GM21423 (cell line): Measurements from ENCODE around the gene TYW1B.
"Not testable (repeated sequence)": the region's sequence is repeated elsewhere in the genome, so short reads cannot be mapped to it uniquely, and the experiment has no call there.

Experiments used
- ATAC-seq: cut with Tn5 transposase; IDR thresholded peaks from one replicate; pipeline ENCODE4 v1.9.1; 2021; ENCODE audit warnings: mild to moderate bottlenecking, moderate library complexity; ENCODE audit not compliant: unreplicated experiment

Gene TYW1B

DNA sequence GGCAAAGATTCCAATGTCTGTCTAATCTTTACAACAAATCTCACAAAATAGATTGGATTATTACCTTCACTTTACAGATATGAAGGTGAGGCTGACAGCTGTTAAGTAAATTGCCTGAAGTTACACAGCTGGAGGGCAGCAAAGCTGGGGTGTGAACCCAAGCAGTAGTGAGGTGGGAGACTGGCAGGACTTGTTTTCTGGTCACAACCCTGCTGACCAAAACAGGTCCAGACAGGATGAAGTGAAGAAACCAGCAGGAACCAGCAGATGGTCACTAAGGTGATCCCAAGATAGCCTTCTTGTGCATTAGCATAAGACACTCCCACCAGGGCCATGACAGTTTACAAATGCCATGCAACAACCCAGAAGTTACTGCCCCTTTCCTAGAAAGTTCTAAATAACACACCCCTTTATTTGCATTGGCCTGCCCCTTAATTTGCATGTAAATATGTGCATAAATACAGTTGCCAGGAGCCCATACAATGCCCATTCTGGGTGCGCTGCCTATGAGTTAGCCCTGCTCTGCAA, 195.2 kb downstream of the TYW1B start:
- not testable (repeated sequence) for ATAC-seq

DNA sequence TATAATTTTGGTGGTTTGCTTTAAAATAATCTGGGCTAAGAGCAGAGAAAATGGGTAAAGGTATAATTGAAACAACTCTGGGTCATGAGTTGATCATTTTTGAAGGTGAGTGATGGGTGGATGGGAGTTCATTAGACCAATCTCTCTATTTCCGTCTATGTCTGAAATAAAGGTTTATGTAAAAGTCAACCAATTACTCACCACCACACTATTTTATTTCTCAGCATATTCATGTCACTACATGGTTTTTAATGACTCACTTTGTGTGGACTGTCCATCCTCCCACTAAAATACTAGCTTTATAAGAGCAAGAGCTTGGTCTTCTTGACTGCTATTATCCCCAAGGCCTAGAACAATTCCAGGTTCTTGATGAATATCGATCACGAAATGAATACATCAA, 199.6 kb downstream of the TYW1B start:
- not testable (repeated sequence) for ATAC-seq

DNA sequence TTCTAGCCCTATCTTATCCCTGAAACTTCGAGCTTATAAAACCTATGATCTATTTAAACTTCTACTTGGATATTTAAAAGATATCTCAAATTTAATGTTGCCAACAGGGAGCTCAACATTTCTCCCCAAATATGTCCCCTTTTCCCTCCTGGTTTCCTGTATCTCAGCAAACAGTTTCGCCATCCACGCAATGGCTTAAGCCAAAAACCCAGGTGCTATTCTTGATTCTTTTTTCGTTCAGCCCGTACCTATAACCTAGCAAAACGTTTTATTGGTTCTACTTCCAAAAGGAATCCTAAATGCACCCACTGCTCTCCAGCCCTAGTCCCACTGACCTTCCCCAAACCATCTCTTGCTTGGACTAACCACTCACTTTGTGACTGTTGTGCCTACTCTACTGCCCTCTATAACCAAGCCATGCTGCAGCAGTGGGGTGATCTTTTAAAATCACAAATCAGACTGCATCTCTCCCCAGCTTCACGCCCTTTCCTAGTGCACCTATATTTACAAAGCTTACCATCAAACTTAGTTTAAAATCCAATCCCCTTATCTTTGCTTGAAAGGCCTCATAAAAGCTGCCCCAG, 201.5 kb downstream of the TYW1B start:
- ATAC-seq: not testable (repeated sequence)

DNA sequence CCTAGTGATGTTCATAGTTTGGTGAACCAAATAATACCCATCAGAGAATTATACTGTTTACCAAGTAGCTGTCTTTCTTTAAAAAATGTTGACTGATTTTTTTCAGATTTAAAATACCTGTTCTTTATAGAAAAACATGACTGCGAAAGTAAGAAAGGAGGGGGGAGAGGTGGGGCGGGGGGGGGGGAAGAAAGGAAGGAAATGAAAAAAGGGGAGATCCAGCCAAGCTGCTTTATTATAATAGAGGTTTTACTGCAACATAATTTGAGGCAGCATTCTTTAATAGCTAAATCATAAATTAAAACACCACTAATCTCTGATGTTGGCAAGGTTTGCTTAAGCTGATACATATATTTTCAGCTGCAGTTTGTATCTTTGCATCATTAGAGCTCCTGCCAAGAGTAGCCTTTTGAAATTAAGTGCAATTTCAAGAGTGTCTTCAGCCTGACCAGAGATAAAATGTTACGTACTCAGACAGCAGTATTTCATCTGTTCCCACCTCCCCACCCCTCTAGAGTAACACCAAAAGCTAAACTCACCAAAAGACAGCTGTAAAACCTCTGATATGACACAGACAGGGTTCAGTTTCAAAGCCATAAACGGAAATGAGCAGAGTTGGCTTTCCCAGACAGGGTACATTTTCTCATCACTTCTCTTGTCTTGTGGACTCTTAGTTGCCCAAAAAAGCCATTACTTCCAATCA, 202.1 kb downstream of the TYW1B start:
- ATAC-seq: peak; percentile 69

DNA sequence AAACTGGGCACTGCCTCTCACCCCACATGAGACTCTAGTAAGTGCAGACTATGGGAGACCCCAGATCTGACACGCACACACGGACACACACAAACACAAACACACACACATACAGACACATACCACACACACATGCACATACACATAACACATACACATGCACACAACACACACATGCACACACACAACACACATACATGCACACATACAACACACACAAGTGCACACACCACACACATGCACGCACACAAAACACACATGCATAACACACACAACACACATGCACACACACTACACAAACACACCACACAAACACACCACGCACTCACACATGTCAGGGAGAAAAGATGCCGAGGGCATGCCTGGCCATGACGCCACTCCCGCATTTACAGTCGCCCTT, 205.5 kb downstream of the TYW1B start:
- no peak for ATAC-seq

DNA sequence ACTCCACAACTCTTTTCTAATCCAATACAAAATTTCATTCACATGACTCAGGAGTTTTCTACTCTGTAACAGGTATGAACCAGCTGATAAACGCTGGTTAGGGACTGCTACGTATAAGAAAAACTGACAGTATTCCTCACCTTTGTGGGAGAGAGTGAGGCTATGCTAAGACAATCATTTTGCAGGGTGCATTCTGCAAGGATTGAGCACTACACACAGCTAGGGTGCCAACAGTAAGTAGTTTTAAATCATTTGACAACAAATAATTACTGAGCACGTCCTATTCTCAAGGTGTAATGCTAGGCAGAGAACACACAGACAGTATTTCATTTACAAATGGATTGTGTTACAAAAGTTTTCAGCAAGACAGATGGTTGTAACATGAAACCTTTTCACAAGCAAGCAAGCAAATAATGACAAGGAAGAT, 206.2 kb downstream of the TYW1B start:
- ATAC-seq: not testable (repeated sequence)

DNA sequence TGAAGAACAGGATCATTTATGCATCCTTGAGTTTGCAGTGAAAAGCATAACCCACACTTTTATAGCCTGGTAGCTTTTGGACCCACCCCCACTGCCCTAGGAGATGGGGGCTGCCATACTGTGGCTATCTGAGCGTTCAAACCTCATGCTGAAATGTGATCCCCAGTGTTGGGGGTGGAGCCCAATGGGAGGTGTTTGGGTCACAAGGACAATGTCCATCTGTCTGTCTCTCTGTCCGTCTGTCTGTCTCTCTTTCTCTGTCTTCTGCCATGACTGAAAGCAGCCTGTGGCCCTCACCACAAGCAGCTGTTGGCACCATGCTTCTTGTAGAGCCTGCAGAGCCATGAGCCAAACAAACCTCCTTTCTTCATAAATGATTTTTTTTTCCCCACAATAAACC, 207.1 kb downstream of the TYW1B start:
- not testable (repeated sequence) for ATAC-seq

DNA sequence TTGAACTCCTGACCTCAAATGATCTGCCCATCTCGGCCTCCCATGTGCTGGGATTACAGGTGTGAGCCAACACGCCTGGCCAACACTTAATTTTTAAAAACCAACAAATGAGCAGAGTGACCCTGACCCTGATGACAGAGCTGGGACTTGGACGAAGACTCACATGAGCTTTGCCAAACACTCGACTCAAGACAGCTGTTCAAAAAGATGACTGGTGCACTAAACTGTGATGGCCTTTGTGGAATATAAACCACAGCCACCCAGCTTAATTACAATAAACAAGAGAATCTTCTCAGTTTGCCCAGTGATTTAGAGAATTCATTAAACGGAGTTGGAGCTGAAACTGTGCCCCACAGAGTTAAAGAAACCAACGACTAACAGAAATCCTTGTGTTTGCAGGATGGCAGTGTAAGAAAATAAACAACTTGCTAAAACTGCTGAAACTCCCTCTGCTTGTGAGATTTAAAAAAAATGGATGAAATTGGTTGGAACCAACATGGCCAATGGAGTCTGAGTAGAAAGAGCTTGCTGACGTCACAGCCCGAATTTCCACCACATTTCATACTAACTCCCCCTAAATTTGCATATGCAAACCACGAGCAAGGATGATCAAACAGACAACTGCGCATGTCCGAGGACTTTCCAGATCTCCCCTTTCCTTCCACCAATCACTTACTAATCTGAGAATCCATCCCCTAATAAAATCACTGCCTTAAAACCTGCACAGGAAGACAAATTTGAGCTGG, 209.4 kb downstream of the TYW1B start:
- ATAC-seq: not testable (repeated sequence)

DNA sequence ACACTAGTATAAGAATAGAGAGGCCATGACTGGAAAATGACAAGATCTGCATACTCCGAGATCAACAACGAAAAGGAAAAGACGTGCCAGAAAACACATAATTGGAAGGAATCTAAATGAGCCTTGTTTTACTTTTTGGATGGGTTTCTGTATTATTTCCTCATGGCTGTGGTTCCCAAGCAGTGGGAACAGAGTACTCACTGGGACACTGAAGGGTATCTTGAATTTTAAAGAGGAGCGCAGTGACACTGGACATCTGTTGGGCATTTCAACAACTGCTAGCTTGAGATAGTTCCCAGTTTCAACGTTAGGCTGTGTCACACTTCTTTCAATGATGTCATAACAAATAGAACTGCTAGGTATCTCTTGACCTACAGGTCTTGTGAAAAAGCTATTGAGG, 218.2 kb downstream of the TYW1B start:
- ATAC-seq: not testable (repeated sequence)

DNA sequence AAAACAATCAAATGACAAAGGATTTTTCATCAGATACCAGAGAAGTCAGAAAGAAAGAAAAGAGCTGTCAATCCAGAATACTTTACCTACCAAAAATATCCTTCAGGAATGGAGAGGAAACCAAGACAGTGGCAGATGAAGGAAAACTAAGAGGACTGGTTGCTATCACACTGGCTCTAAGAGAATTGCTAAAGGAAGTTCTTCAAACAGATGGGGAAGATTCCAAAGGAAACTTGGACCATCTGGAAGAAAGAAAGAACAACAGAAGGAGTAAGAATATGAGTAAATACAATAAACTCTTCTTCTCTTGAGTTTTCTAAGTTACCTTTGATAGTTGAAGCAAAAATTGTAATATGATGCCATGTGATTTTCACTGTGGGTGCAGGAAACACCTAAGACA, 220.0 kb downstream of the TYW1B start:
- not testable (repeated sequence) for ATAC-seq

DNA sequence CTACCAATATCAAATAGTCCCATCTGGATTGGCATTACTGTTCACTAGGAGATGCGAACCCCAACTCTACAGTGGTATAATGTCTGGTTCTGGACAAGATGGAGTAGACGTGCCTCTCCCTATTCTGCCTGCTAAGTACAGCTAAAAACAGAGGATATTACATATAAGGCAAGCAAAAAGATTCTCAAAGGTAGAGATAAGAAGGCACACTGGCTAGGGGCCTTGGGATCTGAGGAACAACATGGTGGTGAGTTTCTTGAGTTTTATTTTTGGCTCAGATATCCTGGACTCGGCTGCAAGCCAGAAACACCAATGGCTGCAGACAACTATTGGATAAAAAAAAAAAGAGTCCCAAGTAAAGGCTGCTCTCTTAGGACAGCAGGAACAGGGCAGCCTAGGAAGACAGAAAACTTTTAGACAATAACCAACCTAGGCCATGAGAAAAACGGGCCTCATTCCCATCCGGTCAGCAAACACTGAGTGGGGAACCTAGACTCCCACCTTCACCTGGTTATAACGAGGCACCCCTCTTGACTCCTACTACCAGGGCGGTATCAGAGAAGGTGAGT, 222.1 kb downstream of the TYW1B start:
- not testable (repeated sequence) for ATAC-seq

DNA sequence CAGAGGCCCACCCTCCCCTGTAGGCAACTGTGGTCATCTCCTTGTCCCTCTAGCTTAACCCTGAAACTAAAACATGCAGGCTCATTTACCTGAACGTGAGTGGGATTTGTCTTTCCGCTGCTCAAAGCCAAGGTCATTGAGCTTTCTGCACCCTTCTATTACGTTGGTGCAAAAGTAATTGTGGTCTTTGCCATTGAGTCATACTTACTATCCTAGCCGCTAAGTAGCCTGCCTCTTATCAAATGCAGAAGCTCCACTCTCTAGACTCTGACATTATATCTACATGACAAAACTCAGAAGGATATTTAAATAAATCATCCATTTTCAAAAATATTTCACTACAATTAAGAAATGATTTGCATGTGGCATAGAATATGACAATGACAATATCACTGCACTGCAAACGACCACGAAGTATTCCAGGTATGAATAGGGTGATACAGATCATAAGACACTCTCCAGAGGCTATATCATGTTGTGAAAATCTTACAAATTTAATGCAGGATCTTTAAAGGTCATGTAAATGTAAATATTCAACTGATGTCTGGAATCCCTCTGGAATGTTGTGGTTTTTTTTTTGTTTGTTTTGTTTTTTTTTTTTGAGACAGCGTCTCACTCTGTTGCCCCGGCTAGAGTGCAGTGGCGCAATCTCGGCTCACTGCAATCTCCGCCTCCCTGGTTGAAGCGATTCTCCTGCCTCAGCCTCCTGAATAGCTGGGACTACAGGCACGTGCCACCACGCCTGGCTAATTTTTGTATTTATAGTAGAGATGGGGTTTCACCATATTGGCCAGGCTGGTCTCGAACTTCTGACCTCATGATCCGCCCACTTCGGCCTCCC, 223.0 kb downstream of the TYW1B start:
- not testable (repeated sequence) for ATAC-seq

DNA sequence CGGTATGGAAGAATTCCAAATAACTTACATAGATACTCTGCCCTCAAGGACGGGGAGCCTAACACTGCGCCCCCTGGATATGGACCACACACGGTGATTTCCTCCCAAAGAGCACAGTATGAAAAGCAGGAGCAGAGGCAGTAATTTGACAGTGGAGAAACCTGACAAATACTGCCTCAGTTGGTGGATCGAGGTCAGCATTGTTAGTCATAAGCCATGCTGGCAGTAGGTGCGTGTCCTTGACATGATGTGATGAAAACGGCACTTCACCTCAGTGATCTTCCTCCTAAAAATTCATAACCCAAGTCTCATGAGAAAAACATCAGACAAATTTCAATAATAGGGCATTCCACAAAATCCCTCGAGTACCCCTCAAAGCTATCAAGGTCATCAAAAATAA, 224.5 kb downstream of the TYW1B start:
- not testable (repeated sequence) for ATAC-seq

DNA sequence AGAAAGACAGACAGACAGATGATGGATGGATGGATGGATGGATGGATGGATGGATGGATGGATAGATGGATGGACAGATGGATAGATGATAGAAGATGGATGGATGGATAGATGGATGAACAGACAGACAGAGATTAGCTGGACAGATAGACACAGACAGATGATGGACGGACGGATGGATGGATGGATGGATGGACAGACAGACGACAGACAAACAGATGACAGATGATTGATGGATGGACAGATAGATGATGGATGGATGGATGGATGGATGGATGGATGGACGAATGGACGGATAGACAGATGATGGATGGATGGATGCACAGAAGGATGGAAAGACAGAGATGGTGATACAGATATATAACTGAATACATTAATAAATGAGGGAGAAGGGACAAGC, 224.9 kb downstream of the TYW1B start:
- no peak for ATAC-seq

DNA sequence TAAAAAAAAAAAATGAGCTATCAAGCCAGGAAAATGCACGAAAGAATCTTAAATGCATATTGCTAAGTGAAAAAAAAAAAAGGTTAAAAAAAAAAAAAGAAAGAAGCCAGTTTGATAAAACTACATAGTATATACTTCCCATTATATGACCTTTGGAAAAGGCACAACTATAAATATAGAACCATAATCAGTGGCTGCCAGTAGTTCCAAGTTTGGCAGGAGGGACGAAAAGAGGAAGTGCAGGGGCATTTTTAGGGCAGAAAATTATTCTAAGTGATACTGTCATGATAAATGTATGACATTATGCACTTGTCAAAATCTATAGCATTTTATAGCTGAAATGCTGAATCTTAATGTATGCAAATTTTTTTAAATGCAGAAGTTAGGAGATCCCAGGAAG, 226.3 kb downstream of the TYW1B start:
- not testable (repeated sequence) for ATAC-seq

DNA sequence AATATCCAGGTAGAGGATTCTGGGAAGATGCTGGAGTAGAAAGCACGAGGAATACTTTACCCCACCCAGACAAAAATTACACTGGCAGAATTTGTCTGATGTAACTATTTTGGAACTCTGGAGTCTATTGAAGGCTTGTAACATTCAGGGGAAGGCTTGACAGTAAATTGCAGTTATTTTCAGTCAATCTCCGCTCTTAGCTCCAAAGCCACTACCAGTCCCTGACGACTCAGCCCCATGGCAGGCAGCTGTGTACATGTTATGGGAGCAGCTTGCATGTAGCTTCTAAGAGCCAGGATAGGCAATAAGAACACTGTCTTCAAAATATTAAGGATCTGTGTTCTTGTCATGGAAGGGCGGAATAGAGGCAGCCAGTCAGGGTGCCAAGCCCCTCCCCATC, 238.0 kb downstream of the TYW1B start:
- not testable (repeated sequence) for ATAC-seq

DNA sequence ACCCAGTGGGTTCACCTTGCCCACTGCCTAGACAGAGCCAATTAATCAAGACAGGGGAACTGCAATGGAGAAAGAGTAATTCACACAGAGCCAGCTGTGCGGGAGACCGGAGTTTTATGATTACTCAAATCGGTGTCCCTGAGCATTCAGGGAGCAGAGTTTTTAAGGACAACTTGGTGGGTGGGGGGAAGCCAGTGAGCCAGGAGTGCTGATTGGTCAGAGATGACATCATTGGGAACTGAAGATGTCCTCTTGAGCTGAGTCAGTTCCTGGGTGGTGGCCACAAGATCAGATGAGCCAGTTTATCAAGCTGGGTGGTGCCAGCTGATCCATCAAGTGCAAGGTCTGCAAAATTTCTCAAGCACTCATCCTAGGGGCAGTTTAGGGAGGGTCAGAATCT, 240.7 kb downstream of the TYW1B start:
- ATAC-seq: not testable (repeated sequence)

DNA sequence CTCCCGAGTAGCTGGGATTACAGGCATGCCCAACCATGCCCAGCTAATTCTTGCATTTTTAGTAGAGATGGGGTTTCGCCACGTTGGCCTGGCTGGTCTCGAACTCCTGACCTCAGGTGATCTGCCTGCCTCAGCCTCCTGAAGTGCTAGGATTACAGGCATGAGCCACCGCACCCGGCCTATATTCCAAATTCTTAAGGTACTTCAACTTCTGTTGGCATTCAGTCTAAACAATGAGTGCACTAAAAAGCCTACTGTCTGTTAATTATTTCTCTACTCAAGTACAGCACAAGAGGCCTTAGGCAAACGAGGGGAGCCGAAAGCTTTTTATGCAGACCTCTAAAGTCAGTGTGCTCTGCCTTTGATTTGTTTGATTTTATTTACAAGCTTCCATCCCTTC, 243.4 kb downstream of the TYW1B start:
- not testable (repeated sequence) for ATAC-seq

DNA sequence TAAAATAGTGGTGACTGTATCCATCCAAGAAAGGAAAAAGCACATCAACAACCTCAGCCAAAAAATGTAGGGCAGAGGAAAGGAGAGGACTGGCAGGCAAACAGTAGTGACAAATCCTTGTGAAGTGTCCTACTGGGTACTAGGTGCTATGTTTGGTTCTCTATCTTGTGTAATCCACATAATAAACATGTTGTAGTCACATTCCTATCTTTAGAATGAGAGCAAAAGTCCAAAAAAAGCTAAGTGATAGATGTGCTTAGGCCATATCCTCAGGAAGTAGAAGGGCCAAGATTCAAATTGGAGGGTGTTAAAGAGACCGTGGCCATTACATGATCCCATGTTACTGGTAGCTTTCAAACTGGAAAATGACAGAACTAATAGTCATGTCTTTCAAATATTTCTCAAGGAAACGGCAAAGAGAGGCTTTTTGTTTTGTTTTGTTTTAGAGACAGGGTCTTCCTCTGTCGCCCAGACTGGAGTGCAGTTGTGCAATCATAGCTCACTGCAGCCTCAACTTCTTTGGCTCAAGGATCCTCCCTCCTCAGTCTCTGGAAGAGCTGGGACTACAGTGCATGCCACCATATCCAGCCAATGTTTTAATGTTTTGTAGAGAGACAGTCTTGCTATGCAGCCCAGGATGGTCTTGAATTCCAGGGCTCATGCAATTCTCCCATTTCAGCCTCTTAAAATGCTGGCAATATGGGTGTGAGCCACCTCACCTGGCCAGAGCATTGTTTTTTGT, 244.2 kb downstream of the TYW1B start:
- ATAC-seq: not testable (repeated sequence)
